NB4 (cell line): ENCODE measurements around the gene PRRC2B.

Source experiments
- DNase-seq: peaks from one replicate; pipeline ENCODE4 v3.0.0; 2010; ENCODE audit warnings: low read depth
- H3K4me3 ChIP-seq: one replicate; pipeline ENCODE4 v1.5.1; 2011; ENCODE audit warnings: mild to moderate bottlenecking, low read depth, low read length, moderate library complexity
- CTCF ChIP-seq: IDR thresholded peaks from one replicate; pipeline ENCODE4 v1.5.1; 2012; ENCODE audit warnings: low read depth, low read length
- MAX ChIP-seq: IDR thresholded peaks from 2 replicates; pipeline ENCODE4 v1.6.1; 2011; ENCODE audit warnings: low read depth, low read length
- MYC ChIP-seq: IDR thresholded peaks from 2 replicates; pipeline ENCODE4 v1.6.1; 2011; ENCODE audit warnings: low read depth, low read length
- POLR2A ChIP-seq: IDR thresholded peaks from 2 replicates; pipeline ENCODE4 v1.6.1; 2011; ENCODE audit warnings: mild to moderate bottlenecking; ENCODE audit not compliant: insufficient read length; ENCODE audit errors: extremely low read depth

Gene PRRC2B

DNA sequence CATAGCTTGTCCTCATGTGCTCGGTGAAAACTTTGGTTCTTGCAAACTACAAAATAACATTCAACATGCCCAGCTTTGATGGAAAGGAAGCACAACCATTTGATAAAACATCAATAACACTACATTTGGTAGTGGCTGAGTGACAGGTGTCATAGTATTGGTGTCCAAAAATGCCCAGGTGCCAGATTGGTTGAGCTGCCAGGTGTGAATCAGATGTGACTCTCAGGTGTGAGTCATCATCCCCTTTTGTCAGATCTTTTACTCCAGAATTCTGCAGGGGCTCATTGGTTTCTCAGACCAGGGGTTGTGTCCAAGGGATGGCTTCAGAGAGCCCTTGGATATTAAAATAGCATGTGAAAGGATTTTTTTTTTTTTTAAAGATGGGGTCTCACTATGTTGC, 86.4 kb downstream of the PRRC2B start:
- TF ChIP-seq MYC (no peak), CTCF (no peak), MAX (no peak), POLR2A (no peak)
- H3K4me3 ChIP-seq, result no peak overlapping the region
- no peak for DNase-seq

- TF ChIP-seq MYC (no peak), MAX (no peak), CTCF (no peak), POLR2A (no peak)
- H3K4me3 ChIP-seq, result no peak overlapping the region
- DNase-seq, result no peak
These were observed 87.8 kb downstream of the PRRC2B start for GRCh38 chr9:131481441-131482342.

DNA sequence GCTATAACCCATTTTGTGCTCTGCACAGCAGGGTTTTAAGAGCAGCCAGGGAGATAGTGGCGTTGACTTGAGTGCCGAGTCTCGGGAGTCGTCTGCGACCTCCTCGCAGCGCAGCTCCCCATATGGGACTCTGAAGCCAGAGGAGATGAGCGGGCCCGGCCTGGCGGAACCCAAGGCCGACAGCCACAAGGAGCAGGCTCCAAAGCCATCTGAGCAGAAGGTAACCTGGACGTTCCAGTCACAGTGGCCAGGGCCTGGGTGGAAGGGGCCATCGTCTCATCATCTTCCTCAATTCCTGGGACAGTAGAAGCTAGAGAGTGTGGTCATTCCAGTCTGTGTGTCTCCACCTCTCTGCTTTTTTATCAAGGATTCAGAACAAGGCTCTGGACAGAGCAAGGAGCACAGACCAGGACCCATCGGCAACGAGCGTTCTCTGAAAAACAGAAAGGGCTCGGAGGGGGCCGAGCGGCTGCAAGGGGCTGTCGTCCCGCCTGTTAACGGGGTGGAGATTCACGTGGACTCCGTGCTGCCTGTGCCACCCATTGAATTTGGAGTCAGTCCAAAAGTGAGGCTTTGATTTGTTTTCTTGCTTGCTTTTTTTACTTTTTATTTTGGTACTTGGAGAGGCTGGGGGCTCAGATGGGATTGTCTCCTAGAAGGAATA, 88.6 kb downstream of the PRRC2B start:
- TF ChIP-seq MYC (no peak), POLR2A (no peak), MAX (no peak), CTCF (no peak)
- DNase-seq, result no peak
- no peak overlapping the region for H3K4me3 ChIP-seq

DNA sequence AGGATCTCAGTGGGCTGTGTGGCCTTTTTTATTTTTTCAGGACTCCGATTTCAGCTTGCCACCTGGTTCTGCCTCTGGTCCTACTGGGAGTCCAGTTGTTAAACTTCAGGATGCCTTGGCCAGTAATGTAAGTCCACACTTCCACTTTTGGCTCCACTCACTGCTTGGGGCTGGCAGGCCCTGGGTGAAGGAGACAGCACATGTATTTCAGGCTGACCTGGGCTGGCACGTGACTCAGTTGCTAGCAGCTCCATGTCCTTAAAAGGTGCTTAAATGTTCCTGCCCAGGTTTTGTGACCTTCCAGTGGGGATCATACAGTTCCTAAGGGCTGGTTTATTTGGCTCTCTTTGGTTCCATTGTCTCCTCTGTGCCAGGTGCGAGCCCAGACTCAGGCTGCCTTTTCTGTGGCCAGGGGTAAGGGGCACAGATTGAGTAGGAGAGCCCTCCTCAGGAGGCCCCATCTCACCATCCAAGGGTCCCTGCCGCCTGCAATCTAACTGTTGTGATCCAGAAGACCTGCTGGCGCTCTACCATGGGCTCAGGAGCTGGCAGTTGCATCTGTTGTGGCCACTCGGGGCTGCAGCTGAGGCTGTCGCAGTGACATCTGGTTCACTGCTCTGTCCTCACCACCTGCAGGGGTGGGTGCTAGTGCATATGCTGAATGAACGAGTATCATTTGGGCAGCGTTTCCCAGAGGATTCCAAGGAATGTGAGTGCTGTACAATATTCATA, 89.6 kb downstream of the PRRC2B start:
- DNase-seq, result no peak
- TF ChIP-seq MAX, result no peak
- no peak for TF ChIP-seq POLR2A
- TF ChIP-seq MYC, result no peak
- no peak for TF ChIP-seq CTCF

DNA sequence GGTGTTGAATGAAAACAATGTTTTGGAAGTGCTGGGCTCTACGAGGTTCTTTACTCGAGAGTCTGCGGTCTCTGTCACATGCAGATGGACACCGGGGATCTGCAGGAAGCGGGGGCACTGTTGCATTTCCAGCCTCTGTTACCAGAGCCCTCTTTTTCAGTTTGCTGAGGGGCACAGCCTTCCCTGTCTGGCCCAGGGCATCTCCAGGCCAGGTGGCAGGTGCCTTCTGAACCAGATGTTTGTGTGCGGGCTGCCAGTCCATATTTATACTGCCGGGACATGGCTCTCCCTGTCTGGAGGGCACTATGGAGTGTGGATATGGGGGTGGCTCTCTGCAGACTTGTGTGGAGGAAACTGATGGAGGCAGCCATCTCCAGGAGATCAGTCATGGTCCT, 90.2 kb downstream of the PRRC2B start:
- DNase-seq, result no peak
- no peak overlapping the region for H3K4me3 ChIP-seq
- no peak for TF ChIP-seq MAX
- TF ChIP-seq POLR2A, result no peak
- no peak for TF ChIP-seq MYC
- no peak for TF ChIP-seq CTCF

More for the DNA sequence above, 89.6 kb downstream of the PRRC2B start:
- H3K4me3 ChIP-seq, result no peak overlapping the region
